ENCODE measurements around the gene FAM234A.
"Not testable (repeated sequence)": the region's sequence is repeated elsewhere in the genome, so short reads cannot be mapped to it uniquely, and the experiment has no call there.

Gene FAM234A

DNA sequence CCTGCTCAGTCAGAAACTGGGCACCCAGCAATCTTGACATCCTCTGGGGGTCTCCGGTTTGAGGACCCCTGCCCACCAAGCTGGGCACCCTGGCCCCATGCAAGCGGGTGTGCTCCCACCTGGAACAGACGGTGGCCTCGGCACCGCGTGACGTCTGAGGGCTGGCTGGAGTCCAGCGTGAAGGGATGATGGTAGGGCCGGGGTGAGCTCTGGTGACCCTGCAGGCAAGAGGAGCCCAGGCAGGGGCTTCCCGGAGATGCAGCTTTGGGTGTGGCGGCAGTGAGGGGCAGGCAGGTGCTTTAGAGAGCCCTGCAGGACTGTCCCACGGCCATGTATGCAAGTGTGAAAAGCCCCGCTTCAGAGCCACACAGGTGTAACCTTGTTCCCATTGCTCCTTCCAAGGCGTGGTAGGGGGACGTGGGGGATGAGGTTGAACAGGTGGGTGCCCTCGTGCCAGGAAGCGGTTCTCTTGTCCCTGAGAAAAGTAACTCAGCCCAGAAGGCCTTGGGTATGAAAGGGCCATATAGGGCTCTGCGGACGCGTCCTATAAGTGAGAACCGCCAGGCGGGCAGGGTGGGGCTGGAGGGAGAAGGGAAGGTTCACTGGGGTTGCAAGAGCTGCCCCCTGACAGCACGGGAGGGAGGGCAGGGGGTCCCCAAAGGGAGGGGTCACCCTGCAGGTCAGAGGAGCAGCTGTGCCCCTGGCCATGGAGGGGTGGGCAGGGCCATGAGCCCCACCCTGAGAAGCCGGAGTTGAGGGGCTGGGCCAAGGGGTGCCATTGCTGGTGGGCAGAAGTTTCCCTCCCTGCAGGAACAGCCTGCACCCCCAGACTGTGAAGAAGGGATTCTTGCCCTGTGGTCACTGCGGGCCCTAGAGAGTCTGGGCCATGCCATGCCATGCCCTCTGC, 31.9 kb downstream of the FAM234A start:
- no peak for DNase-seq

DNA sequence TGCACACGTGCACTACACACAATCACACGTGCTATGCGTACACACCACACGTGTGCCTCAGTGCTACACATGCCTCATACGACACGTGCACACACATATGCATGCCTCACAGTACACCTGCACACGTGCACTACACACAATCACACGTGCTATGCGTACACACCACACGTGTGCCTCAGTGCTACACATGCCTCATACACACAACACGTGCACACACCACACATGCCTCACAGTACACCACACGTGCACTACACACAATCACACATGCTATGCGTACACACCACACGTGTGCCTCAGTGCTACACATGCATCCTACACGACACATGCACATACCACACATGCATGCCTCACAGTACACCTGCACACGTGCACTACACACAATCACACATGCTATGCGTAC, 32.9 kb downstream of the FAM234A start:
- DNase-seq, result not testable (repeated sequence)

- DNase-seq, result no peak
Measured at GRCh38 chr16:268141-269053, 33.8 kb downstream of the FAM234A start.

- no peak for DNase-seq
Measured at GRCh38 chr16:269061-269796, 34.6 kb downstream of the FAM234A start.

- no peak for DNase-seq
Measured at GRCh38 chr16:270381-271255, 36.0 kb downstream of the FAM234A start.

- DNase-seq, result no peak
Measured at GRCh38 chr16:272633-273546, 38.3 kb downstream of the FAM234A start.

GRCh38 chr16:273547-274421, 39.2 kb downstream of the FAM234A start:
- DNase-seq, result no peak

- peak; percentile 51 for DNase-seq
Measured at GRCh38 chr16:275041-275641, 40.5 kb downstream of the FAM234A start.

DNA sequence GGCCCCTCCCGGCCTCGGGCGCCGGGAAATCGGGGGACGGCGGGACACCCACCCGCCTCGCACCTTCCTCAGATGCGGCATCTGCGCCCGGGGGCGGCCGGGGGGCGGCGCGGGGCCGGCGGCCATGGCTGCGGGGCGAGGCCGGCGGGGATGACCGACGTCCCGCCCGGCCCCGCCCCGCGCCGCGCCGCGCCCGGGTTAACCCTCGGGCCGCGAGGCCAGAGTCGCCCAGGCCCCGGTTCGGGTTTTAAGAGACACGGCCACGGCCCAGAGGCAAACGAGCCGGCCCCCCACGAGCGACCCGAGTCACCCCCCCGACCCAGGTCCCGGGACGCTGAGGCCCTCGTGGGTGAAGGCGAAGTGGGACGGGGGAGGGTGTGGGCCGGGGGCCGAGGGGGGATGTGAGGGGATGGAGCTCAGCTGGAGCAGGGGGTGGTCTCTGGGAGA, 41.2 kb downstream of the FAM234A start, which contains the start of gene RGS11:
Gene RGS11 (minus strand): TSS at position 159 of the 447 bp plus-strand sequence. CDS start 33 bp downstream, at position 126.
- peak; percentile 21 for DNase-seq

DNA sequence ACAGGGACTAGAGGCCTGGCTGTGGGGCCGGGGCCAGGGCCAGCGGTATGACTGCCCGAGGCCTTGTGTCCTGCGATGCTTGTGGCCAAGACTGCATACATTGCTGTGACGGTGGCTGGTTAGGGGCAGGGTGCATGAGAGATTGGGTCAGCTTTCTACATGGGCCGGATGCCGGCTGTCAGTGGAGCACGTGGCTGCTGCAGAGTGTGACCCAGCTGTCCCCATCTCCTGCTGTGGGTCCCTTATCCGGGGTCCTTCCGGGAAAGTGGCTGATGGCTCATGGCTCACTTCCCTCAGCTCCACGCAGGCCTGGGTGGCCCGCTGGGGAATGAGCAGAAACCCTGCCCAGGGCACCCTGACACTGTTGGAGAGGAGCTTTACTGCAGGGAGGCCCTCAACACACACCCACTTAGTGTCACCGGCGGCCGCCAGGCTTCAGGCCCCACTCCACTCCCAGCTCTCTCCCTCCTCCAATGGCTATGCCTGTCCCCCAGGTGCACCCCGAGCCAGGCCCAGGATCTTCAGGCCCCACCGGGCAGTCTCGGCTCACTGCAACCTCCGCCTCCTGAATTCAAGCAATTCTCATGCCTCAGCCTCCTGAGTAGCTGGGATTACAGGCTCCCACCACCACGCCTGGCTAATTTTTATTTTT, 41.9 kb downstream of the FAM234A start:
- DNase-seq, result peak; percentile 33

- peak; percentile 40 for DNase-seq
Measured at GRCh38 chr16:278863-279366, 44.3 kb downstream of the FAM234A start.

- DNase-seq, result no peak
Measured at GRCh38 chr16:279531-279930, 44.9 kb downstream of the FAM234A start.

DNA sequence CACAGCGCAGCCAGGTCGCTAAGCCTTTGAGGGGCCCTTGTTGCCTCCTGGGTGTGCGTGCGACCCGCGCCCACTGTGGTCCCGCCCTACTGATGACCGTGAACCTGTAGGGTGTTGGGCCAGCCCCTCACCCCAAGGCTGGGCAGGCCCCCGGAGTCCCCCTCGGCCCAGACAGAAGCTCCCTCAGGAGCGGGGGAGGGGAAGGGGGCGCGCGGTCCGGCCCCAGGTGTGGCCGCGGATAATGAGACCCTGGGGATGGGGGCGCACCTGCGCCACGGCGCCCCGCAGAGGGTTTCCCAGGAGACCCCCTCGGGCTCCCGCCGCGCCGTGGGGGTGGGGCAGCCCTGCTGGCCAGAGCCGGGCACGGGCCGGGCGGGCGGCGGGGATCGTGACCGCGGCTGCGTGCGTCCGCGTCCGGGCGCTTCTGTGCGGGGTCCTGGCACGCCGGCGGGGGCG, 45.4 kb downstream of the FAM234A start:
- DNase-seq, result peak; percentile 22

DNA sequence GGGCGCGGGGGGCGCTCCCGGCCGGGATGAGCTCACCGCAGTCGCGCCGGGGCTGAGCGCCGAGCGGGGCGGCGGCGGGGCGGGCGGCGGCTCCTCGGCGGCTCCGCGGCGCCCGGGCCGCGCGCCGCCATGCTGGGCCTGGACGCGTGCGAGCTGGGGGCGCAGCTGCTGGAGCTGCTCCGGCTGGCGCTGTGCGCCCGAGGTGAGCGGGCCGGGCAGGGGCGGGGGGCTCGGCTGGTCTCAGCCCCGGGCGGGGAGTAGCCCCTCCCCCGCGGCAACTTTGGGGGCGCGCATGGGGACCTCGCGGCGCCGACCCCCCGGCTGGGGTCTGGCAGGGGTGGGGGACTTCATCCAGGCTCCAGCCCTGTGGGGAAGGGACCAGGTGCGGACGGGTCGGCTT, 45.9 kb downstream of the FAM234A start, which contains the start of gene ARHGDIG:
Gene ARHGDIG (plus strand): TSS at position 40 of the 400 bp plus-strand sequence. CDS start 90 bp downstream, at position 130.
- peak; percentile 47 for DNase-seq

GRCh38 chr16:280991-281659, 46.5 kb downstream of the FAM234A start:
- peak; percentile 31 for DNase-seq

- DNase-seq, result no peak
Measured at GRCh38 chr16:281660-282255, 47.1 kb downstream of the FAM234A start.

GRCh38 chr16:282491-282890, 47.9 kb downstream of the FAM234A start:
- DNase-seq, result no peak

Data from eye (tissue), 1 donor.